Activated CD4-positive, alpha-beta T cell treated with anti-CD3 and anti-CD28 coated beads, Interleukin-2, amount 10 ng/mL, durations not matched to agents 24 days and 14 days (primary cell): ENCODE measurements around the gene MLKL. TPM values are rescaled to one million over a fixed set of nuclear protein-coding genes. Genes with fewer than 3 reads are reported as not detected.
A peak's percentile ranks its signal among the peaks of the same experiment; 100 is the strongest.
"Not testable (repeated sequence)": the region's sequence is repeated elsewhere in the genome, so short reads cannot be mapped to it uniquely, and the experiment has no call there.

ENCODE experiments used
- DNase-seq: peaks from one replicate; pipeline ENCODE4 v3.0.0; 2022
- H3K27ac Mint-ChIP-seq: one replicate; pipeline ENCODE4 v1.8.0; 2022; ENCODE audit warnings: mild to moderate bottlenecking, mixed read lengths
- H3K27me3 Mint-ChIP-seq: one replicate; pipeline ENCODE4 v1.8.0; 2022; ENCODE audit warnings: mixed read lengths
- H3K36me3 Mint-ChIP-seq: one replicate; pipeline ENCODE4 v1.8.0; 2022; ENCODE audit warnings: low read depth, mild to moderate bottlenecking, mixed read lengths
- H3K4me1 Mint-ChIP-seq: one replicate; pipeline ENCODE4 v1.8.0; 2021; ENCODE audit warnings: mixed read lengths
- H3K4me3 Mint-ChIP-seq: one replicate; pipeline ENCODE4 v1.8.0; 2022; ENCODE audit warnings: mild to moderate bottlenecking, moderate library complexity, mixed read lengths
- H3K9me3 Mint-ChIP-seq: one replicate; pipeline ENCODE4 v1.8.0; 2021; ENCODE audit warnings: mixed read lengths
- intact Hi-C: fragments of 100-400 bp; cut with micrococcal nuclease; formaldehyde crosslinking; loops from one replicate; pipeline ENCODE4 v1.15.1; 2023
- total RNA-seq: library from RNA; stranded (reverse); gene quantifications from 2 replicates; pipeline ENCODE4 v1.2.3, GENCODE V29; 2022

Gene MLKL
- total RNA-seq, 1 donor from 2014 or later: 21.9 TPM

GRCh38 chr16:74666010-74666421, 34.6 kb downstream of the MLKL start:
- peaks cover 47% of the 10 kb centered on the region for H3K36me3 Mint-ChIP-seq

GRCh38 chr16:74661064-74661463, 39.6 kb downstream of the MLKL start:
- intact Hi-C loops: no loop called here
- Mint-ChIP-seq H3K9me3 (no peaks in the 10 kb centered on the region), H3K4me3 (peak overlapping the region; percentile 9), H3K27ac (peak overlapping the region; percentile 29), H3K27me3 (no peaks in the 10 kb centered on the region), H3K36me3 (peaks cover 74% of the 10 kb centered on the region), H3K4me1 (peaks cover 65% of the 10 kb centered on the region)
- DNase-seq: no peak

More at GRCh38 chr16:74666010-74666421, 34.6 kb downstream of the MLKL start:
- H3K9me3 Mint-ChIP-seq: peaks cover 4% of the 10 kb centered on the region
- peak overlapping the region; percentile 96 for H3K27ac Mint-ChIP-seq
- peak overlapping the region; percentile 88 for H3K4me3 Mint-ChIP-seq
- intact Hi-C loops: loop anchor here (2.0 to 5.0 kb wide), 3 partner anchors 39 to 369 kb away; partner anchors contain the start of gene PSMD7
- no peaks in the 10 kb centered on the region for H3K27me3 Mint-ChIP-seq
- H3K4me1 Mint-ChIP-seq: peaks cover 43% of the 10 kb centered on the region
- DNase-seq: no peak

- intact Hi-C loops: no loop called here
- no peak for DNase-seq
- Mint-ChIP-seq H3K4me3 (peak overlapping the region; percentile 9), H3K36me3 (peaks cover 80% of the 10 kb centered on the region), H3K27me3 (no peaks in the 10 kb centered on the region), H3K27ac (no peak overlapping the region), H3K4me1 (peaks cover 69% of the 10 kb centered on the region), H3K9me3 (no peaks in the 10 kb centered on the region)
These were observed 40.3 kb downstream of the MLKL start for GRCh38 chr16:74660383-74660782.

DNA sequence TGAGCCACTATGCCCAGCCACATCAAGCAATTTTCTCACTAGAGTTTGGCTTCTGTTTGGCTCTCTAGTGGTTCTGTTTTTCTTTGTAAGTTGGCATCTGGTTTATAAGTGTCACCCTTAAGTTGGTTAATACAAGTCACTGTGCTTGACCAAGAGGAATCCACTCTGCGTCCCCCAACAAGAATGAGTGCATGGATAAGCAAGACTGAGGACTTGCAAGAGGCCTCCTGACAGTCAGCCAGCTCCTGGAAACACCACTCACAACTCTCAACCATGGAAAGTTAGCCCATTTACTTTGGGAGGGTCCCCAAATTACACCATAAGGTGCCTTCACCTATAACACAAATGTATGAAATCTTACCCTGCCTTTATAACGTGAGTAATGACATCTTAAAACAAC, 41.6 kb downstream of the MLKL start:
- Mint-ChIP-seq H3K4me3 (peak overlapping the region; percentile 9), H3K4me1 (peaks cover 69% of the 10 kb centered on the region), H3K36me3 (peaks cover 77% of the 10 kb centered on the region), H3K9me3 (no peaks in the 10 kb centered on the region), H3K27me3 (no peaks in the 10 kb centered on the region), H3K27ac (no peak overlapping the region)
- intact Hi-C loops: no loop called here
- DNase-seq: no peak

- H3K9me3 Mint-ChIP-seq: no peaks in the 10 kb centered on the region
- DNase-seq: no peak
- H3K4me1 Mint-ChIP-seq: peaks cover 62% of the 10 kb centered on the region
- H3K36me3 Mint-ChIP-seq: peaks cover 71% of the 10 kb centered on the region
- intact Hi-C loops: no loop called here
- peak overlapping the region; percentile 53 for H3K27ac Mint-ChIP-seq
- H3K27me3 Mint-ChIP-seq: no peaks in the 10 kb centered on the region
- H3K4me3 Mint-ChIP-seq: peak overlapping the region; percentile 34
These were observed 42.6 kb downstream of the MLKL start for GRCh38 chr16:74657870-74658642.

- Mint-ChIP-seq H3K9me3 (no peaks in the 10 kb centered on the region), H3K27ac (no peak overlapping the region), H3K36me3 (peaks cover 58% of the 10 kb centered on the region), H3K4me3 (no peak overlapping the region), H3K27me3 (no peaks in the 10 kb centered on the region), H3K4me1 (peaks cover 43% of the 10 kb centered on the region)
- no peak for DNase-seq
- intact Hi-C loops: no loop called here
These were observed 46.1 kb downstream of the MLKL start for GRCh38 chr16:74654536-74655050.

GRCh38 chr16:74652883-74653282, 47.8 kb downstream of the MLKL start:
- DNase-seq, H3K9me3 Mint-ChIP-seq, intact Hi-C loops, H3K27me3 Mint-ChIP-seq, H3K27ac Mint-ChIP-seq, H3K4me3 Mint-ChIP-seq: not testable (repeated sequence)
- peaks cover 29% of the 10 kb centered on the region for H3K4me1 Mint-ChIP-seq
- peaks cover 55% of the 10 kb centered on the region for H3K36me3 Mint-ChIP-seq

DNA sequence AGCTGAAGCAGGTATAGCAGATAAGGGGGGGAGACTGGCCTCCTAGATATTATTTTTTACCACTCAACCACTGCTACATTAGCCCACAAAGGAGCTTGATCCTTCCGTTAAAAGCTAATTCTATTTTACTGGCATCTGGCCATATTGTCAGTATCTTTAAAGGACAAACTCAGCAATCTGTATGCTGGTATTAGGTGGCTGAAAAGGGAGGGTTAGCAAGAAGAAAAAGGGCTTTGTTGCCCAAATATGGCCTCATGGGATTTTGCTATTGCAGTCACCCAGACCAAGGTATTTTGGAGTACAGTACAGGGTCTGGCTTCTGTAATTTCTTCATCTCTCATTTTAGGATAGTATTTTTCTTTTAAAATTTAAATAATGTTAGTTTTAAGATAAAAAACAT, 48.4 kb downstream of the MLKL start:
- Mint-ChIP-seq H3K4me3 (no peak overlapping the region), H3K36me3 (peaks cover 58% of the 10 kb centered on the region), H3K9me3 (no peaks in the 10 kb centered on the region), H3K27ac (no peak overlapping the region), H3K4me1 (peaks cover 26% of the 10 kb centered on the region), H3K27me3 (no peaks in the 10 kb centered on the region)
- no peak for DNase-seq
- intact Hi-C loops: no loop called here

DNA sequence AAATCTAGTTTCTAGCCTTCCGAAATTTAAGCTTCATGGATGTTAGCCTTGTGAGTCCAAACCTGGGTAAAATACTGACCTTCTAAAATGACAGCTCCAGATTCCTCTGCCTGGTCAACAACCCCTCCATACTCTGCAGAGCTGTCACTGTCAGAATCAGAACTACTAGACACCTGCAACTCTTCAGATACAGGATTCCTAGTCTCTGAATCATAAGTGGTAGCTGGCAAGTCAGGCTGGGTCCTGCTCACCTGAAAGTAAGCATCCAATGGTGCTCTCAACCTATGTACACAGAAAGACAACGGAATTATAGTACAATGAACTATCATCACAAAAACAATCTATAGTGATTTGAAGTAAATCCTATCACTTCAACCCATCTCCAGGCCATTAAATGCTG, 48.8 kb downstream of the MLKL start:
- intact Hi-C loops: no loop called here
- H3K9me3 Mint-ChIP-seq: no peaks in the 10 kb centered on the region
- H3K4me3 Mint-ChIP-seq: no peak overlapping the region
- H3K4me1 Mint-ChIP-seq: peaks cover 23% of the 10 kb centered on the region
- H3K27me3 Mint-ChIP-seq: no peaks in the 10 kb centered on the region
- peak overlapping the region; percentile 0 for H3K27ac Mint-ChIP-seq
- H3K36me3 Mint-ChIP-seq: peaks cover 59% of the 10 kb centered on the region
- no peak for DNase-seq

DNA sequence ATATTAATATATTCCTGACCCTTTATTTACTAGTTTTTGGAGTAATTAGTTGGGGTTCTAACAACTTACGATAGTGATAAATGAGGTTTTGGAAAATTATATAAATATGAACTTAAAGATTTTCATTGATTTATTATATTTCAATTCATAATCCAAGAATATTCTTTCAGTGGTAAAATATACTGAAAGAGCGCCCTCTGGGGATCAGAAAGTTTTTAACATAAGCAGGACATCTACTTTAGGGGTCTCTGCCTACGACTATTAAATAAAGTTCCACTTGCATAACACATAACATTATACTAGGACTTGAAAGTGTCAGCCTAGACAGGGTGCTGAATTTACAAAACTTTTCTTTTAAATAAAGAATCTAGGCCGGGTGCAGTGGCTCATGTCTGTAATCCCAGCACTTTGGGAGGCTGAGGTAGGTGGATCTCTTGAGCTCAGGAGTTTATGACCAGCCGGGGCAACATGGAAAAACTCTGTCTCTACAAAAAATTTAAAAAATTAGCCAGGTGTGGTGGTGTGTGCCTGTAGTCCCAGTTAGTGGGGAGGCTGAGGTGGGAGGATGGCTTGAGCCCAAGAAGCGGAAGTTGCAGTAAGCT, 49.6 kb downstream of the MLKL start:
- intact Hi-C loops: no loop called here
- no peak overlapping the region for H3K27ac Mint-ChIP-seq
- peaks cover 59% of the 10 kb centered on the region for H3K36me3 Mint-ChIP-seq
- no peak for DNase-seq
- H3K4me1 Mint-ChIP-seq: peaks cover 22% of the 10 kb centered on the region
- H3K4me3 Mint-ChIP-seq: no peak overlapping the region
- H3K27me3 Mint-ChIP-seq: no peaks in the 10 kb centered on the region
- no peaks in the 10 kb centered on the region for H3K9me3 Mint-ChIP-seq

DNA sequence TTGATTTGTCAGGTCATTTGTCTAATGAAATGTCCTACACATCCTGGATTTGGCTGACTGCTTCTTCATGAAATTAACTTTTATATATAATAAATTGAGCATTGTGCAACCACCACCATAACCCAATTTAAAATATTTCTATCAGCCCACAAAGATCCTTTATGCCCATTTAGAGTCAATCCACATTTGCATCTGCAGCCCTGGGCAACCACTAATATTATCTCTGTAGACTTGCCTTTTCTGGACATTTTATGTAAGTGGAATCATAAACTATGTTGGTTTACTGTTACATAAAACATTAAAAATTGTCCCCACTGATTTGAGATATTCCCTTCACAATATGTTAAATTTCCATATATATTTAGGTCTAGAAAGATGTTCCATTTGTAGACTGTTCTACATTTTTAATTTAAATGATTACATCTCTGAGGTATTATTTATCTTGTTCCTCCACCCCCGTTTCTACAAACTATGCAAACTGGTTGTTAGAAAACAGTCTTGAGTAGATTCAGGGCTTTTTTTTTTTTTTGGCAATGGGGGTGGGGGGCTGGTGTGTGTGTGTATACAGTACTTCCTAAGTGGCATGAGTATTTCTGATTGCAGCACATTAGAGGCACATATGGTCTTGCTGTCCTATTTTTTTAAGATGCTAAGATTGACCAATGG, 50.7 kb downstream of the MLKL start:
- intact Hi-C loops: no loop called here
- Mint-ChIP-seq H3K4me1 (peaks cover 17% of the 10 kb centered on the region), H3K9me3 (no peaks in the 10 kb centered on the region), H3K36me3 (peaks cover 54% of the 10 kb centered on the region), H3K4me3 (no peak overlapping the region), H3K27ac (no peak overlapping the region), H3K27me3 (no peaks in the 10 kb centered on the region)
- no peak for DNase-seq

GRCh38 chr16:74641969-74642368, 58.7 kb downstream of the MLKL start:
- no peaks in the 10 kb centered on the region for H3K9me3 Mint-ChIP-seq
- intact Hi-C loops: no loop called here
- H3K4me1 Mint-ChIP-seq: peaks cover 5% of the 10 kb centered on the region
- H3K27me3 Mint-ChIP-seq: no peaks in the 10 kb centered on the region
- H3K36me3 Mint-ChIP-seq: peaks cover 41% of the 10 kb centered on the region
- no peak for DNase-seq
- H3K4me3 Mint-ChIP-seq: no peak overlapping the region
- no peak overlapping the region for H3K27ac Mint-ChIP-seq

- DNase-seq: no peak
- Mint-ChIP-seq H3K36me3 (peaks cover 35% of the 10 kb centered on the region), H3K27me3 (no peaks in the 10 kb centered on the region), H3K4me1 (peaks cover 1% of the 10 kb centered on the region), H3K9me3 (no peaks in the 10 kb centered on the region), H3K4me3 (no peak overlapping the region), H3K27ac (no peak overlapping the region)
- intact Hi-C loops: no loop called here
These were observed 62.8 kb downstream of the MLKL start for GRCh38 chr16:74637742-74638453.
